CD14-positive monocyte (primary cell): ENCODE results near the gene KDM4C. TPM values are rescaled to one million over a fixed set of nuclear protein-coding genes. Genes with fewer than 3 reads are reported as not detected.
"Not testable (repeated sequence)": the region's sequence is repeated elsewhere in the genome, so short reads cannot be mapped to it uniquely, and the experiment has no call there.

Experiments used
- DNase-seq, 3 donors: peaks; one replicate each; pipeline ENCODE4 v3.0.0-alpha.2; 2011 to 2022
- H2AFZ ChIP-seq: 2 replicates; pipeline ENCODE4 v1.6.0; 2012; ENCODE audit warnings: mild to moderate bottlenecking, low read depth, low read length, inconsistent platforms; ENCODE audit not compliant: insufficient read depth, poor library complexity, severe bottlenecking
- H3K27ac ChIP-seq, 2 donors: 1 replicate in 1 of 2; 2 replicates in 1 of 2; pipeline ENCODE4 v1.5.1; 2012 to 2013; ENCODE audit warnings: low read length in 2 of 2, control low read depth in 1 of 2, inconsistent platforms in 1 of 2, low read depth in 1 of 2, mild to moderate bottlenecking in 1 of 2
- H3K27me3 ChIP-seq, 2 donors: one replicate each; pipeline versions ENCODE4 v1.6.0 to v1.6.1; 2011 to 2013; ENCODE audit warnings: low read length in 2 of 2; ENCODE audit not compliant: control insufficient read depth in 2 of 2, insufficient read depth in 2 of 2
- H3K36me3 ChIP-seq, 2 donors: replicated peaks in 1 of 2; 1 replicate in 1 of 2; 2 replicates in 1 of 2; pipeline versions ENCODE4 v1.5.1 to v1.6.1; 2012 to 2013; ENCODE audit warnings: low read length in 2 of 2, control low read depth in 1 of 2, inconsistent platforms in 1 of 2, mild to moderate bottlenecking in 1 of 2; ENCODE audit not compliant: insufficient read depth in 2 of 2, control insufficient read depth in 1 of 2
- H3K4me1 ChIP-seq, 2 donors: 1 replicate in 1 of 2; 2 replicates in 1 of 2; pipeline versions ENCODE4 v1.5.1 to v1.6.1; 2012 to 2013; ENCODE audit warnings: low read length in 2 of 2, control low read depth in 1 of 2, inconsistent platforms in 1 of 2, mild to moderate bottlenecking in 1 of 2, moderate library complexity in 1 of 2; ENCODE audit not compliant: insufficient read depth in 2 of 2, control insufficient read depth in 1 of 2
- H3K4me2 ChIP-seq: replicated peaks from 2 replicates; pipeline ENCODE3; 2012; ENCODE audit warnings: low read length, moderate library complexity, mild to moderate bottlenecking; ENCODE audit not compliant: poor library complexity, severe bottlenecking; ENCODE audit errors: extremely low read depth
- H3K4me3 ChIP-seq, 3 experiments: fragments of 200-600 bp in 1 of 3; sonication (generic) in 1 of 3; replicated peaks in 1 of 3; 1 replicate in 2 of 3; 2 replicates in 1 of 3; pipeline ENCODE4 v1.5.1; 2011 to 2013; ENCODE audit warnings: low read length in 3 of 3, mild to moderate bottlenecking in 3 of 3, control low read depth in 2 of 3, low read depth in 2 of 3, inconsistent platforms in 1 of 3, moderate library complexity in 1 of 3
- H3K79me2 ChIP-seq: 2 replicates; pipeline ENCODE4 v1.6.0; 2012; ENCODE audit warnings: mild to moderate bottlenecking, control low read depth, inconsistent platforms, low read length, moderate library complexity; ENCODE audit not compliant: insufficient read depth
- H3K9ac ChIP-seq: 2 replicates; pipeline ENCODE4 v1.6.0; 2017; ENCODE audit warnings: low read length, mild to moderate bottlenecking; ENCODE audit not compliant: insufficient read depth, poor library complexity, severe bottlenecking
- H3K9me3 ChIP-seq, 2 donors: replicated peaks in 1 of 2; 1 replicate in 1 of 2; 2 replicates in 1 of 2; pipeline versions ENCODE4 v1.5.1 to v1.6.1; 2012 to 2013; ENCODE audit warnings: low read length in 2 of 2, control low read depth in 1 of 2; ENCODE audit not compliant: control insufficient read depth in 1 of 2, insufficient read depth in 1 of 2
- H4K20me1 ChIP-seq: 2 replicates; pipeline ENCODE4 v1.6.0; 2012; ENCODE audit warnings: mild to moderate bottlenecking, low read length, control low read depth, moderate library complexity; ENCODE audit not compliant: insufficient read depth
- H3K27ac Mint-ChIP-seq, 7 donors: one replicate each; pipeline ENCODE4 v1.8.0; 2020; ENCODE audit warnings: mild to moderate bottlenecking in 7 of 7, mixed read lengths in 7 of 7, moderate library complexity in 6 of 7, inconsistent platforms in 2 of 7
- H3K27me3 Mint-ChIP-seq, 3 donors: one replicate each; pipeline ENCODE4 v1.8.0; 2021 to 2022; ENCODE audit warnings: low read depth in 3 of 3, mild to moderate bottlenecking in 3 of 3, mixed read lengths in 3 of 3, moderate library complexity in 3 of 3, inconsistent platforms in 1 of 3
- H3K36me3 Mint-ChIP-seq, 2 donors: one replicate each; pipeline ENCODE4 v1.8.0; 2020; ENCODE audit warnings: mixed read lengths in 2 of 2, inconsistent platforms in 1 of 2, mild to moderate bottlenecking in 1 of 2
- H3K4me1 Mint-ChIP-seq: one replicate; pipeline ENCODE4 v1.8.0; 2020; ENCODE audit warnings: mild to moderate bottlenecking, mixed read lengths
- H3K4me3 Mint-ChIP-seq, 2 donors: one replicate each; pipeline ENCODE4 v1.8.0; 2020; ENCODE audit warnings: mild to moderate bottlenecking in 2 of 2, mixed read lengths in 2 of 2, moderate library complexity in 1 of 2
- H3K9me3 Mint-ChIP-seq, 7 donors: one replicate each; pipeline ENCODE4 v1.8.0; 2020 to 2022; ENCODE audit warnings: mixed read lengths in 7 of 7, mild to moderate bottlenecking in 6 of 7, moderate library complexity in 6 of 7, inconsistent platforms in 2 of 7
- CTCF ChIP-seq: fragments of 200-600 bp; IDR thresholded peaks from one replicate; pipeline ENCODE4 v1.8.0; 2022; ENCODE audit warnings: antibody characterized with exemption, mild to moderate bottlenecking
- WGBS: methylation state at CpG from one replicate; pipeline ENCODE4 v1.1.5; 2013; ENCODE audit warnings: missing lambda C conversion rate; ENCODE audit not compliant: insufficient coverage; 5-methylcytosine and 5-hydroxymethylcytosine counted together
- intact Hi-C, 2 donors: fragments of 100-400 bp; cut with micrococcal nuclease; formaldehyde crosslinking; loops; one replicate each; pipeline versions ENCODE4 v1.15.0 to v1.15.1; 2023
- polyA plus RNA-seq, 3 donors: library from polyadenylated mRNA; depleted of rRNA in 1 of 3; unstranded in 2 of 3; stranded (reverse) in 1 of 3; fragments of 300-500 nt in 2 of 3; fragments of >200 nt in 1 of 3; fragmentation: Illumina TruSeq in 2 of 3; gene quantifications; 1 replicate in 2 of 3; 2 replicates in 1 of 3; pipeline ENCODE4 v1.2.3, GENCODE V29; 2012 to 2021

Gene KDM4C
- polyA plus RNA-seq, 3 donors, result 15.2 to 36.2 (median 17.1) TPM

GRCh38 chr9:6714176-6714575, 43.6 kb upstream of the KDM4C start:
- TF ChIP-seq CTCF, result no peak
- no peak overlapping the region for H3K4me3 ChIP-seq

GRCh38 chr9:6715153-6715754, 42.5 kb upstream of the KDM4C start:
- H4K20me1 ChIP-seq, H3K36me3 Mint-ChIP-seq, H3K79me2 ChIP-seq, H3K36me3 ChIP-seq, H3K9me3 ChIP-seq, H3K27me3 ChIP-seq, H3K9me3 Mint-ChIP-seq, DNase-seq: not testable (repeated sequence)
- Histone ChIP-seq H3K9ac (peak overlapping the region; percentile 63), H2AFZ (peak overlapping the region; percentile 87), H3K27ac (peak overlapping the region in 1 of 2 donors; percentile 71), H3K4me2 (peak overlapping the region; percentile 80), H3K4me3 (peak overlapping the region in 1 of 3 experiments; percentile 77), H3K4me1 (peaks cover 14 to 31% of the 10 kb centered on the region in 2 donors)
- H3K27ac Mint-ChIP-seq, result peak overlapping the region in 2 of 7 donors; percentile 46 to 86
- H3K27me3 Mint-ChIP-seq, result peaks cover 0 to 15% (median 6%) of the 10 kb centered on the region in 3 donors
- intact Hi-C loops, result loop anchor here (5.0 kb wide), 2 partner anchors 33 to 37 kb away; no protein-coding TSS in a partner anchor
- WGBS, result 90% methylated on average over 19 of the region's 28 CpGs
- H3K4me1 Mint-ChIP-seq, result peaks cover 25% of the 10 kb centered on the region
- peak overlapping the region; percentile 83 to 91 for H3K4me3 Mint-ChIP-seq

More at GRCh38 chr9:6714176-6714575, 43.6 kb upstream of the KDM4C start:
- H3K4me3 Mint-ChIP-seq, result no peak overlapping the region
- H3K36me3 Mint-ChIP-seq, result no peaks in the 10 kb centered on the region
- H3K27me3 Mint-ChIP-seq, result peaks cover 0 to 15% (median 6%) of the 10 kb centered on the region in 3 donors
- no peaks in the 10 kb centered on the region for H3K79me2 ChIP-seq
- peak overlapping the region in 2 of 7 donors; percentile 37 to 74 for H3K27ac Mint-ChIP-seq
- H3K36me3 ChIP-seq, result no peaks in the 10 kb centered on the region
- peaks cover 25% of the 10 kb centered on the region for H3K4me1 Mint-ChIP-seq
- H3K9me3 ChIP-seq, result no peaks in the 10 kb centered on the region
- no peak overlapping the region for H3K4me2 ChIP-seq
- H4K20me1 ChIP-seq, result no peaks in the 10 kb centered on the region
- peaks cover 14 to 31% of the 10 kb centered on the region in 2 donors for H3K4me1 ChIP-seq
- H3K9ac ChIP-seq, result no peak overlapping the region
- DNase-seq, result peak in 1 of 3 donors; percentile 51
- no CpG with 5 or more reads among the region's 2 CpGs for WGBS
- no peaks in the 10 kb centered on the region for H3K27me3 ChIP-seq
- peaks cover 0 to 2% (median 0%) of the 10 kb centered on the region in 7 donors for H3K9me3 Mint-ChIP-seq
- peak overlapping the region in 1 of 2 donors; percentile 43 for H3K27ac ChIP-seq
- intact Hi-C loops, result no loop called here
- H2AFZ ChIP-seq, result no peak overlapping the region
